ENCODE results near the gene GSTA4. TPM values are rescaled to one million over a fixed set of nuclear protein-coding genes. Genes with fewer than 3 reads are reported as not detected.
"Not testable (repeated sequence)": the region's sequence is repeated elsewhere in the genome, so short reads cannot be mapped to it uniquely, and the experiment has no call there.

GSTA4 gene, protein sequence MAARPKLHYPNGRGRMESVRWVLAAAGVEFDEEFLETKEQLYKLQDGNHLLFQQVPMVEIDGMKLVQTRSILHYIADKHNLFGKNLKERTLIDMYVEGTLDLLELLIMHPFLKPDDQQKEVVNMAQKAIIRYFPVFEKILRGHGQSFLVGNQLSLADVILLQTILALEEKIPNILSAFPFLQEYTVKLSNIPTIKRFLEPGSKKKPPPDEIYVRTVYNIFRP
- total RNA-seq, result 69.7 and 70.2 TPM in 2 replicates

DNA sequence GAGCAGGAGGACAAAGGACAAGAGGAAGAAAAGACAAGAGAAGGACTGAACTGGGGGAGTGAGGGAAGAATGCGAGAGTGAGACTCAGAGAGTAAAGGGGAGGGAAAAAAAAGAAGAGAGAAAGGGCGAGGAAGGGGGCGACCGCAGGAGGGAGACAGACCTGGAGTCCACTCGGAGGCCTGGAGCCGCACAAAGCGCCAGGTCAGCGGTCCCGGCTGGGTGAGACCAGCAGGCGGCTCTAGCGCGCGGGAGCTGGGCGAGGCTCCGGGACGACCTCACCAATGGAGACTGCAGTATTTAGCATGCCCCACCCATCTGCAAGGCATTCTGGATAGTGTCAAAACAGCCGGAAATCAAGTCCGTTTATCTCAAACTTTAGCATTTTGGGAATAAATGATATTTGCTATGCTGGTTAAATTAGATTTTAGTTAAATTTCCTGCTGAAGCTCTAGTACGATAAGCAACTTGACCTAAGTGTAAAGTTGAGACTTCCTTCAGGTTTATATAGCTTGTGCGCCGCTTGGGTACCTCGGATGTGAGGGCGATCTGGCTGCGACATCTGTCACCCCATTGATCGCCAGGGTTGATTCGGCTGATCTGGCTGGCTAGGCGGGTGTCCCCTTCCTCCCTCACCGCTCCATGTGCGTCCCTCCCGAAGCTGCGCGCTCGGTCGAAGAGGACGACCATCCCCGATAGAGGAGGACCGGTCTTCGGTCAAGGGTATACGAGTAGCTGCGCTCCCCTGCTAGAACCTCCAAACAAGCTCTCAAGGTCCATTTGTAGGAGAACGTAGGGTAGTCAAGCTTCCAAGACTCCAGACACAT lies at the start of gene GSTA4:
TSS of gene GSTA4 (minus strand) at position 196 of the 824 bp plus-strand sequence. CDS start 1,041 bp downstream, outside the sequence.
- H3K36me3 Mint-ChIP-seq (ENCODE audit: low read depth), result peaks cover 41% of the 10 kb centered on the region
- peak within 1 kb of the TSS; percentile 90 for H3K4me3 Mint-ChIP-seq (ENCODE audit: low read depth)
- H3K27me3 Mint-ChIP-seq (ENCODE audit: low read depth); H3K9me3 Mint-ChIP-seq: not testable (repeated sequence)
- intact Hi-C loops (cut with micrococcal nuclease), result loop anchor here (1.0 to 10.0 kb wide), 9 partner anchors 11 to 770 kb away; partner anchors contain the start of genes EFHC1 and GCLC
- peak within 1 kb of the TSS; percentile 90 for H3K27ac Mint-ChIP-seq
- peaks cover 38% of the 10 kb centered on the region for H3K4me1 Mint-ChIP-seq (ENCODE audit: low read depth)
- peak; percentile 84 for DNase-seq (ENCODE audit: low spot score)

DNA sequence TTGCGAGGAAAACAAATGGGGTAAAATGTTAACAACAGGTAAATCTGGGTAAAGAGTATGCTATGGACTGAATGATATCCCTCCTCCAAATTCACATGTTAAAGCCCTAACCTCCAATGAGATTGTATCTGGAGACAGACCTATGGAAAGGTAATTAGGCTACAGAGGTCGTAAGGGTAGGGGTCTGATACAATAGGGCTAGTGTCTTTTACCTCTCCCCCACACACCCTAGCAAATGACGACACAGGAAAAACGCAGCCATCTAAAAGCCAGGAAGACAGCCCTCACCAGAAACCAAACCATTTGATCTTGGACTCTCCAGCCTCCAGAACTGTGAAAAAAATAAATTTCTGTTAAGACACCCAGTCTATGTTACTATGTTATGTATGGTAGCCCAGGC lies 49.5 kb upstream of the GSTA4 start:
- Mint-ChIP-seq H3K4me3 (ENCODE audit: low read depth) (no peak overlapping the region), H3K27me3 (ENCODE audit: low read depth) (no peaks in the 10 kb centered on the region), H3K9me3 (no peaks in the 10 kb centered on the region), H3K27ac (no peak overlapping the region), H3K4me1 (ENCODE audit: low read depth) (peaks cover 23% of the 10 kb centered on the region), H3K36me3 (ENCODE audit: low read depth) (peaks cover 24% of the 10 kb centered on the region)
- no peak for DNase-seq (ENCODE audit: low spot score)
- intact Hi-C loops (cut with micrococcal nuclease), result no loop called here

- Mint-ChIP-seq H3K27ac (no peak overlapping the region), H3K27me3 (ENCODE audit: low read depth) (no peaks in the 10 kb centered on the region), H3K4me1 (ENCODE audit: low read depth) (peaks cover 18% of the 10 kb centered on the region), H3K36me3 (ENCODE audit: low read depth) (peaks cover 29% of the 10 kb centered on the region), H3K4me3 (ENCODE audit: low read depth) (no peak overlapping the region), H3K9me3 (no peaks in the 10 kb centered on the region)
- intact Hi-C loops (cut with micrococcal nuclease), result no loop called here
- DNase-seq (ENCODE audit: low spot score), result no peak
Observed at GRCh38 chr6:53044071-53044470, 49.0 kb upstream of the GSTA4 start.

DNA sequence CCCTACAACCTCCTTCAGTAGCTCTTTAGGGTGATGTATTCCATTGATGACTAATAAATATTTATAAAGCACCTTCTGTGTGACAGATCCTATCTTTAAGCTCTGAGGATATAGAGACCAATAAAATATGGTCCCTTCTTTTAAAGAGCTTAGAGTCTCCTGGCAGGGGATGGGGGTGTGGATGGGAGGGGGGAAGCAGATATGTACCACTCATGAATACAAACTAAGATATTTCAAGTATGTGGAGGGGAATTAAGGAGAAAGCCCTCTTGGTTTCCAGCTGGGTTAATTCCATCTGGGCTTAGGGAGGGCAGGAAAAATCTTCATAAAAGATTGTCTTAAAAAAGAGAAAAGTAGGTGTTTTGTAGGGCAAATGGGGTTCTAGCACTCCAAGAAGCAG lies 48.5 kb upstream of the GSTA4 start:
- Mint-ChIP-seq H3K36me3 (ENCODE audit: low read depth) (peaks cover 32% of the 10 kb centered on the region), H3K9me3 (no peaks in the 10 kb centered on the region)
- intact Hi-C loops (cut with micrococcal nuclease), result no loop called here

GRCh38 chr6:53042112-53042511 lies 47.0 kb upstream of the GSTA4 start:
- peaks cover 36% of the 10 kb centered on the region for H3K36me3 Mint-ChIP-seq (ENCODE audit: low read depth)
- H3K27ac Mint-ChIP-seq, result no peak overlapping the region
- H3K9me3 Mint-ChIP-seq, result no peaks in the 10 kb centered on the region
- no peaks in the 10 kb centered on the region for H3K27me3 Mint-ChIP-seq (ENCODE audit: low read depth)
- peaks cover 2% of the 10 kb centered on the region for H3K4me1 Mint-ChIP-seq (ENCODE audit: low read depth)
- intact Hi-C loops (cut with micrococcal nuclease), result no loop called here
- H3K4me3 Mint-ChIP-seq (ENCODE audit: low read depth), result no peak overlapping the region
- DNase-seq (ENCODE audit: low spot score), result no peak

More for the DNA sequence above, 48.5 kb upstream of the GSTA4 start:
- DNase-seq (ENCODE audit: low spot score), result no peak
- Mint-ChIP-seq H3K4me3 (ENCODE audit: low read depth) (no peak overlapping the region), H3K4me1 (ENCODE audit: low read depth) (peaks cover 13% of the 10 kb centered on the region), H3K27ac (no peak overlapping the region), H3K27me3 (ENCODE audit: low read depth) (no peaks in the 10 kb centered on the region)

DNA sequence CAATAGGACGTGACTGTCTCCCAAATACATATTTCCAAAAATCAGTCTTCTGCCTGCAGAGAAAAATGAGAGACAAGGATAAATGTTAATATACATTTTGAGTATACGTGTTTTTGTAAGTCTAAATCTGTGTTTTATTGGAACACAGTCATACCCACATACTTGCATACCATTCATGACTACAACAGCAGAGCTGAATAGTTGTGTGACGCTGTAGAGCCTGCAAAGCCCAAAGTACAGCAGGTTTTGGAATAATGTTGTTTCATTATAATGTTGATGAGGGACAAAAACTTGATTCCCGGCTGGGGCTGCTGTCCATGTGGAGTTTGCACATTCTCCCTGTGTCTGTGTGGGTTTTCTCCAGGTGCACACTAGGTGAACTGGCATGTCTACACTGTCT lies 46.3 kb upstream of the GSTA4 start:
- peaks cover 2% of the 10 kb centered on the region for H3K4me1 Mint-ChIP-seq (ENCODE audit: low read depth)
- peaks cover 40% of the 10 kb centered on the region for H3K36me3 Mint-ChIP-seq (ENCODE audit: low read depth)
- H3K9me3 Mint-ChIP-seq, result no peaks in the 10 kb centered on the region
- H3K27me3 Mint-ChIP-seq (ENCODE audit: low read depth), result no peaks in the 10 kb centered on the region
- H3K4me3 Mint-ChIP-seq (ENCODE audit: low read depth), result no peak overlapping the region
- DNase-seq (ENCODE audit: low spot score), result no peak
- intact Hi-C loops (cut with micrococcal nuclease), result no loop called here
- H3K27ac Mint-ChIP-seq, result no peak overlapping the region

DNA sequence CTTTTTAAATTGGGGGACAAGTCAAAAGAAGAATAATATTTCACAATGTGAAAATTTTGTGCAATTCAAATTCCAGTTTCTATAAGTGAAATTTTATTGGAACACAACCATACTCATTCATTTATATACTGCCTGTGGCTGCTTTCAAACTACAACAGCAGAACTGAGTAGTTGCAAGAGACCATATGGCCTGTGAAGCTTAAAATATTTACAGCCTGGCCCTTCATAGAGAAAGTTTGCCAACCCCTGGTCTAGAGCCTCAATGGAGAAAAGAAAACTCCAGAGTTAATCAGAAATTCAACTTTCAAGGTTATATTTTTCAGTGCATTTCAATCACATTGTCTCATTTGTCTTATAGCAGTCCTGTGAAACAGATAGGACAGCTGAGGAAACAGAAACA lies 43.5 kb upstream of the GSTA4 start:
- Mint-ChIP-seq H3K36me3 (ENCODE audit: low read depth) (peaks cover 63% of the 10 kb centered on the region), H3K27me3 (ENCODE audit: low read depth) (no peaks in the 10 kb centered on the region), H3K4me1 (ENCODE audit: low read depth) (peaks cover 2% of the 10 kb centered on the region), H3K27ac (no peak overlapping the region), H3K4me3 (ENCODE audit: low read depth) (no peak overlapping the region), H3K9me3 (no peaks in the 10 kb centered on the region)
- intact Hi-C loops (cut with micrococcal nuclease), result no loop called here
- DNase-seq (ENCODE audit: low spot score), result no peak

- peaks cover 2% of the 10 kb centered on the region for H3K4me1 Mint-ChIP-seq (ENCODE audit: low read depth)
- DNase-seq (ENCODE audit: low spot score), result no peak
- H3K36me3 Mint-ChIP-seq (ENCODE audit: low read depth), result peaks cover 67% of the 10 kb centered on the region
- H3K27me3 Mint-ChIP-seq (ENCODE audit: low read depth), result no peaks in the 10 kb centered on the region
- intact Hi-C loops (cut with micrococcal nuclease), result no loop called here
- no peak overlapping the region for H3K4me3 Mint-ChIP-seq (ENCODE audit: low read depth)
- H3K27ac Mint-ChIP-seq, result no peak overlapping the region
- no peaks in the 10 kb centered on the region for H3K9me3 Mint-ChIP-seq
Observed at GRCh38 chr6:53038141-53038540, 43.1 kb upstream of the GSTA4 start.

DNA sequence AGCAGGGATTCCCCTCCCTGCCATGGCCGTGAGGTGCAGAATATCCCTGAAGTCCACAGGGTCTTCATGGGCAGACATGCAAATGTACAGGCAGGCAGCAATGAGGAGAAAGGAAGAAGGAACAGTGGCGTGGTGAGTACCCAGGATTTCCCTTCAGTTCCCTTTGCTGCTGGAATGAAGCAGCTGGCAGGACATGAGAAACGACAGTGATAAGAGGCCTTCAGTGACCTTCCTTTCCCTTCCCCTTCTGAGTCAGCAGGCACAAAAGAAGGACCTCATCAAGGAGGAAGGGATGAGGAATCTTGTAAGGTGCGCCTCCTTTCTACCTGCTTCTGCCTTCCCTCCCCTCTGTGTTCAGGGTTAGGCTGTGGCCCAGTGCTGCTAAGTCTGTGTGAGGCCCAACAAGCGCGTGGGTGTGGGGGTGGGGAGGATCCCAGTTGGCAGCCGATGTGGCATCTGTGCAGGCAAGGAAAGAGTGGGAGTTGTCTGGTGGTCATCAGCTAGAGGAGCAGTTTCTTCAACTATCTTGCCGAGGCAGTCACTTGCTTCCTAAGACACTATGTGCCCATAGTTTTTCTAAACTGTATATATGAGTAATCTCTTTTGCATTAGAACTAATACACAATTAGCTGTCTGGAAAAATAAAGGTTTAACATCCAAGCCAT lies 40.6 kb upstream of the GSTA4 start:
- H3K4me1 Mint-ChIP-seq (ENCODE audit: low read depth), result no peaks in the 10 kb centered on the region
- no peaks in the 10 kb centered on the region for H3K27me3 Mint-ChIP-seq (ENCODE audit: low read depth)
- H3K9me3 Mint-ChIP-seq, result no peaks in the 10 kb centered on the region
- peaks cover 62% of the 10 kb centered on the region for H3K36me3 Mint-ChIP-seq (ENCODE audit: low read depth)
- H3K4me3 Mint-ChIP-seq (ENCODE audit: low read depth), result no peak overlapping the region
- intact Hi-C loops (cut with micrococcal nuclease), result no loop called here
- no peak overlapping the region for H3K27ac Mint-ChIP-seq
- no peak for DNase-seq (ENCODE audit: low spot score)

DNA sequence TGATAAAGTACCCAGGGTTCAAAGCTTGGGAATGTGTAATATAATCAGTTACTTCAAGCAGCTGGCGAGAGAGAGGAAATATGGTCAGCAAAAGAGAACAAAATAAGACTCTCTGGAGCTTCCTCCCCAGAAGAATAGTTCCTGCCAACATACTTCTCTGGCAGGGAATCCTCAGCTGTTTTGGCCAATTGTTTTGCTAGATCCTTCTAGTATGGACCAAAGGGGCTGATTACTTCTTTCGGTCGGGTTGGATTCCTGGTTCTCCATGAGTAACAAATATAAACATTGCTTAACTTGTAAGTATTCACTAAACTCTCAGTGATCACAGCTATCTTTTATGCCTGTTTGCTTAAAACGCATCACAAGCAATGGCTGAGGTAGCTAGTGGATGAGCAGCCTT lies 38.7 kb upstream of the GSTA4 start:
- Mint-ChIP-seq H3K9me3 (no peaks in the 10 kb centered on the region), H3K36me3 (ENCODE audit: low read depth) (peaks cover 55% of the 10 kb centered on the region), H3K4me3 (ENCODE audit: low read depth) (no peak overlapping the region), H3K27ac (no peak overlapping the region), H3K27me3 (ENCODE audit: low read depth) (no peaks in the 10 kb centered on the region), H3K4me1 (ENCODE audit: low read depth) (peaks cover 8% of the 10 kb centered on the region)
- intact Hi-C loops (cut with micrococcal nuclease), result no loop called here
- no peak for DNase-seq (ENCODE audit: low spot score)

DNA sequence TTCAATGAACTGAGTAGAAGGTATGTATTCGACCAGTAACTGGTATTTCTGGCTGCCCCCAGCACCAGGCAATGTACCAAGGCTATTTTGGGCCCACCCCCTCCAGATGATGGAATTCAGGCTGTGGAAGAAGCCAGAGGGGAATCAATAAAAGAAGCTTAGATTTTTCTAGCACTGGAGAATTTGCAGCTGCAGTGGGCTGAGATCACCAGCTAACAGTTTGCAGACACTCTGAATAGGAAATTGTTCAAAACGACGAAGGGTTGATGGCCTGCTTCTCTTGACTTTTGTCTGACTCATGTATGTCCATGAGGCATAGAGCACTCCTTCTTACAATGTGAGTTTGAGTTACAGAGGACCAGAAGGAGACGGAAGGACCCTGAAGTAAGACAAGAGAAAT lies 37.8 kb upstream of the GSTA4 start:
- Mint-ChIP-seq H3K36me3 (ENCODE audit: low read depth) (peaks cover 59% of the 10 kb centered on the region), H3K9me3 (no peaks in the 10 kb centered on the region), H3K27me3 (ENCODE audit: low read depth) (no peaks in the 10 kb centered on the region), H3K4me3 (ENCODE audit: low read depth) (no peak overlapping the region), H3K27ac (no peak overlapping the region), H3K4me1 (ENCODE audit: low read depth) (peaks cover 14% of the 10 kb centered on the region)
- intact Hi-C loops (cut with micrococcal nuclease), result no loop called here
- DNase-seq (ENCODE audit: low spot score), result no peak

- Mint-ChIP-seq H3K27me3 (ENCODE audit: low read depth) (no peaks in the 10 kb centered on the region), H3K9me3 (no peaks in the 10 kb centered on the region), H3K4me1 (ENCODE audit: low read depth) (peaks cover 22% of the 10 kb centered on the region), H3K27ac (no peak overlapping the region), H3K36me3 (ENCODE audit: low read depth) (peaks cover 60% of the 10 kb centered on the region), H3K4me3 (ENCODE audit: low read depth) (no peak overlapping the region)
- intact Hi-C loops (cut with micrococcal nuclease), result no loop called here
- no peak for DNase-seq (ENCODE audit: low spot score)
Observed at GRCh38 chr6:53031281-53031680, 36.2 kb upstream of the GSTA4 start.

- Mint-ChIP-seq H3K4me1 (ENCODE audit: low read depth) (peaks cover 22% of the 10 kb centered on the region), H3K4me3 (ENCODE audit: low read depth) (no peak overlapping the region), H3K27ac (peak overlapping the region; percentile 83), H3K9me3 (no peaks in the 10 kb centered on the region), H3K27me3 (ENCODE audit: low read depth) (no peaks in the 10 kb centered on the region), H3K36me3 (ENCODE audit: low read depth) (peaks cover 54% of the 10 kb centered on the region)
- intact Hi-C loops (cut with micrococcal nuclease), result no loop called here
- no peak for DNase-seq (ENCODE audit: low spot score)
Observed at GRCh38 chr6:53029761-53030160, 34.7 kb upstream of the GSTA4 start.
